ENCODE data around the gene RNF4.

The RNF4 gene

DNA sequence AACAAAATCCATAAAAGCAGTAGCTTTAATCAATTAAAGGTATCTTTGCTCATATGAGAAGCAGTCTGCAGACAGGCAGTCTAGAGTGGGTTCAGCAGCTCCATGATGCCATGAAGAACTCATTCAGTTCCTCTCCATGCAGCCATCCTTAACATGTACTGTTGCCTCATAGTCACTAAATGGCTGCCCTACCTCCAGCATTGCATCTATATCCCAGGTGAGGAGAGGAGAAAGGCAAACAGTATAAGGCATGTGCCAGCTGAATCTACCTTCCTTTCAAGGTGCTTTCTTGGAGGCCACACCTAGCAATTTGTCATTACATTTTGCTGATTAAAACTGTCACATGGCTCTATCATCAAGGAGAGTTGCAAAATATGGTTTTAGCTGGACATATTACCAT is 36.9 kb upstream of the RNF4 start:
- in situ Hi-C loops (cut with HindIII; ENCODE audit: low sequenced_read_pairs): no loop called here
- TF ChIP-seq CTCF (IDR thresholded peaks at IDR 0.05; ENCODE audit: low read depth, low read length, missing control alignments): no peak
- H3K4me3 ChIP-seq (ENCODE audit: low read depth, low read length): no peak overlapping the region
- DNase-seq (ENCODE audit: low read depth): no peak

DNA sequence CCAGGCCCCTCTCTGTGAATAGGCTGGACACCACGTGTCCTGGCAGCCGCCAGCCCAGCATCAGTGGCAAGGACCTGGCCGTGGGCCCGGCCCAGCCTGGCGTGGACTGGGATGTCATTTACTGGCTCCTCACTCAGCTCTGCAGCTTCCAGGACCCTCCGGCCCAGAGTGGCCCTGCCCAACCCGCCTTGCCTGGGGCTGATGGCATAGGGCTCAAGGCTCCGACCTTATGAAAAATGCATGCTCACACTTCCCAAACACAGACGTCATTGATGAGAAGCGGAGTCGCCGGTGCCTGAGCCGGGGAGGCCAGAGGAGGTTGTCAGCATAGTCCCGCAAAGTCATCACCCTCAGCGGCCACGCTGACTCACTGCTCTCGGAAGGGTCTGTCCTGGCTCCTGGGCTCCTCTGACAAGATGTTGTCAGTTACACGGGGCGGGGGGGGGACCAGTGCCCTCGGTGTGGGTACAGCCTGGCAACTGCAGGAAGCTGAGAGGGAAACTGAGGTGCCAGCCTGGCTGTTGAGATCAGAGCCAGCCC is 35.8 kb upstream of the RNF4 start:
- no peak overlapping the region for H3K4me3 ChIP-seq (ENCODE audit: low read depth, low read length)
- no peak for DNase-seq (ENCODE audit: low read depth)
- in situ Hi-C loops (cut with HindIII; ENCODE audit: low sequenced_read_pairs): no loop called here
- TF ChIP-seq CTCF (IDR thresholded peaks at IDR 0.05; ENCODE audit: low read depth, low read length, missing control alignments): no peak

GRCh38 chr4:2433609-2434350 is 35.1 kb upstream of the RNF4 start:
- no peak for DNase-seq (ENCODE audit: low read depth)
- H3K4me3 ChIP-seq (ENCODE audit: low read depth, low read length): no peak overlapping the region
- no peak for TF ChIP-seq CTCF (IDR thresholded peaks at IDR 0.05; ENCODE audit: low read depth, low read length, missing control alignments)
- in situ Hi-C loops (cut with HindIII; ENCODE audit: low sequenced_read_pairs): no loop called here

DNA sequence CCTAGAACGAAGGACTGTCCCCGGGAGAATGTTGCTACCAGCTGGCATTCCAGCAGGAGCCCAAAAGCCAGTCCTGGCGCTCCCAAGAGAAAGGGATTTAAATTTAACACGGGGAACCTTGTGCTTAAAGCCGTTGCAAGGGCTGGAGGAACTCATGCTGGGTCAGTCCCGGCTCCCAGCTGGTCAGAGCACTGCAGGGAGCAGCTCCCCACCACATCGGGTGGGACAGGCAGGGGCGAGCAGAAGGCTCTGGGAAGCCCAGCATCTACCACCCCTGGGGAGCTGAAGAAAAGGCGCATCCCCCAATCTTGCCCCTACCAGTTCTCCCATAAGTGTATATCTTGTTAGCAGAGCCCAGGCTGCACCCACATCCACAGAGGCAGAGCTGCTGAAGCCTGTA is 34.5 kb upstream of the RNF4 start:
- no peak overlapping the region for H3K4me3 ChIP-seq (ENCODE audit: low read depth, low read length)
- in situ Hi-C loops (cut with HindIII; ENCODE audit: low sequenced_read_pairs): no loop called here
- DNase-seq (ENCODE audit: low read depth): no peak
- no peak for TF ChIP-seq CTCF (IDR thresholded peaks at IDR 0.05; ENCODE audit: low read depth, low read length, missing control alignments)

DNA sequence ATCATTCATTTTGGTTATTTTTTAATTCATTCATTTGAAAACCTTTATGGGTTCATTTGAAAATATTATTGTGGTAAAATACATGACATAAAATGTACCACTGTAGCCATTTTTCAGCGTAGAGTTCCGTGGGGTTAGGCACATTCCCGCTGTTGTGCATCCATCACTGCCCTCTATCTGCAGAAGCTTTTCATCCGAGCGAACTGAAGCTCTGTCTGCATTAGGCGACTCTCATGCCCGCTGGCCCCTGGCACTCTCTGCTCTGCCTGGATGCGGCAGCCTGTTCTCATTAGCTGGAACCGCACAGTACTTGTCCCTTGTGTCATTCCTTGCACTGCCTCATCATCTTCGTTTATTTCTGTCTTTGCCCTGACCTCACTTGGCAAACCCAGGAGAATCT is 32.6 kb upstream of the RNF4 start:
- in situ Hi-C loops (cut with HindIII; ENCODE audit: low sequenced_read_pairs): no loop called here
- TF ChIP-seq CTCF (IDR thresholded peaks at IDR 0.05; ENCODE audit: low read depth, low read length, missing control alignments): peak; percentile 42
- H3K4me3 ChIP-seq (ENCODE audit: low read depth, low read length): no peak overlapping the region
- no peak for DNase-seq (ENCODE audit: low read depth)

DNA sequence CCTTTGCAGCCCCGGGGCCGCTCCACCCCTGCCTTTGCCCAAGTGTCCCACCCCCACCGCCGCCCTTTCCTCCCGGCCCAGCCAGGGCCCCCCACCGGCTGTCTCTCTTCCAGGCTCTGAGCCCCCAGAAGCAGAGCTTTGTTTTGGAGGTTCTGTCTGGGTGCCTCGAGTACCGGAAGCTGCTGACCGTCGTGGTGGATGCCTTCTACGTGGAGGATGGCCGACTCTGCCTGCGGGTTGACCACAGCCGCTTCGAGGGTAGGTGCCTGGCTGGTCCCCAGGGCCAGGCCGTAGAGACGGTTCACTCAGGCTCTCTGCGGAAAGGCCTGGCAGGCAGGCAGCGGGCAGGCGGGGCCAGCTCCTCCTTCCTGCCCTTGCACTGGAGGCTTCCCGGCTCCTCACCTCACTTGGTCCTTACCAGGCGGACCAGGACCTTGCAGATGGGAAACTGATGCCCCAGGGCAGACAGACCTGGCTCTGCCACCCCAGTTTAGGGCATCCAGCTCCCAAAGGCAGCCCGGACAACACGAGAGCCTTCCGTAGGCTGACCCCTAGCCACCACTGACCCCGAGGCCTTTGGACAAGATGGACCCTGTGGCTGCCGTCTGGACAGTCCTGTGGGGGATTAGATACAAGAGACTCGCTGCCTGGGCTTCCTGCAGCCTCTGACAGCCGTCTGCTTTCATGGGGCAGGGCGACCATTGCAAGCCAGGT is 32.0 kb upstream of the RNF4 start:
- no peak for TF ChIP-seq CTCF (IDR thresholded peaks at IDR 0.05; ENCODE audit: low read depth, low read length, missing control alignments)

More for the DNA sequence above, 32.0 kb upstream of the RNF4 start:
- no peak overlapping the region for H3K4me3 ChIP-seq (ENCODE audit: low read depth, low read length)
- DNase-seq (ENCODE audit: low read depth): no peak
- in situ Hi-C loops (cut with HindIII; ENCODE audit: low sequenced_read_pairs): no loop called here

Measured in astrocyte of the cerebellum (primary cell).